Measurements from ENCODE around the gene CDH23. TPM values are rescaled to one million over a fixed set of nuclear protein-coding genes. Genes with fewer than 3 reads are reported as not detected.
A peak's percentile ranks its signal among the peaks of the same experiment; 100 is the strongest.

The CDH23 gene
- total and polyA plus RNA-seq, 2 experiments from 2014 or later = 0.08 TPM; not detected in 1

- peak; percentile 26 for DNase-seq
- Histone ChIP-seq H3F3A (ENCODE audit: insufficient read depth) (peaks cover 21% of the 10 kb centered on the region), H3K27me3 (replicated peaks; ENCODE audit: insufficient read depth) (no peaks in the 10 kb centered on the region), H3K9me2 (ENCODE audit: insufficient read depth) (no peaks in the 10 kb centered on the region), H3K36me3 (ENCODE audit: low read depth) (no peaks in the 10 kb centered on the region), H3K4me2 (ENCODE audit: unreplicated experiment) (no peak overlapping the region), H3K27ac (no peak overlapping the region), H3K79me2 (ENCODE audit: insufficient read depth) (no peaks in the 10 kb centered on the region), H3K9ac (no peak overlapping the region), H3K9me3 (ENCODE audit: low read depth) (no peaks in the 10 kb centered on the region), H2AFZ (no peak overlapping the region), H3K4me1 (ENCODE audit: insufficient read depth) (peaks cover 23% of the 10 kb centered on the region), H4K20me1 (ENCODE audit: insufficient read depth) (no peaks in the 10 kb centered on the region), H3K4me3 (no peak overlapping the region)
- in situ Hi-C loops (cut with MboI) = no loop called here
- 63 to 66% methylated on average over 8 of the region's 8 CpGs for WGBS, 2 experiments (ENCODE audit: low coverage in 1 of 2, low lambda C conversion rate in 2 of 2, missing lambda C conversion rate in 2 of 2)
- TF ChIP-seq EZH2 (IDR thresholded peaks at IDR 0.05; ENCODE audit: insufficient read depth, poor library complexity, severe bottlenecking) = no peak
- no peak for TF ChIP-seq EZH2phosphoT487 (IDR thresholded peaks at IDR 0.05; ENCODE audit: insufficient read depth, low read depth)
Measured at GRCh38 chr10:71366690-71367089, 30.0 kb upstream of the CDH23 start.

- H4K20me1 ChIP-seq (ENCODE audit: insufficient read depth) = no peaks in the 10 kb centered on the region
- no peak overlapping the region for H3K4me2 ChIP-seq (ENCODE audit: unreplicated experiment)
- 58 to 61% methylated on average over 2 of the region's 2 CpGs for WGBS, 2 experiments (ENCODE audit: low coverage in 1 of 2, low lambda C conversion rate in 2 of 2, missing lambda C conversion rate in 2 of 2)
Measured at GRCh38 chr10:71367271-71367670, 29.4 kb upstream of the CDH23 start.

GRCh38 chr10:71368176-71368575, 28.5 kb upstream of the CDH23 start:
- Histone ChIP-seq H3K4me1 (ENCODE audit: insufficient read depth) (peaks cover 23% of the 10 kb centered on the region), H3F3A (ENCODE audit: insufficient read depth) (peaks cover 21% of the 10 kb centered on the region), H3K9me2 (ENCODE audit: insufficient read depth) (no peaks in the 10 kb centered on the region), H3K9ac (no peak overlapping the region), H4K20me1 (ENCODE audit: insufficient read depth) (no peaks in the 10 kb centered on the region), H2AFZ (no peak overlapping the region), H3K27me3 (replicated peaks; ENCODE audit: insufficient read depth) (no peaks in the 10 kb centered on the region), H3K4me2 (ENCODE audit: unreplicated experiment) (no peak overlapping the region), H3K27ac (no peak overlapping the region), H3K79me2 (ENCODE audit: insufficient read depth) (no peaks in the 10 kb centered on the region), H3K4me3 (no peak overlapping the region), H3K36me3 (ENCODE audit: low read depth) (no peaks in the 10 kb centered on the region), H3K9me3 (ENCODE audit: low read depth) (no peaks in the 10 kb centered on the region)
- in situ Hi-C loops (cut with MboI) = no loop called here
- TF ChIP-seq EZH2phosphoT487 (IDR thresholded peaks at IDR 0.05; ENCODE audit: insufficient read depth, low read depth) = no peak
- TF ChIP-seq EZH2 (IDR thresholded peaks at IDR 0.05; ENCODE audit: insufficient read depth, poor library complexity, severe bottlenecking) = no peak
- DNase-seq = no peak
- 60 to 73% methylated on average over 1 of the region's 1 CpG for WGBS, 2 experiments (ENCODE audit: low coverage in 1 of 2, low lambda C conversion rate in 2 of 2, missing lambda C conversion rate in 2 of 2)

More at GRCh38 chr10:71367271-71367670, 29.4 kb upstream of the CDH23 start:
- no peak for TF ChIP-seq EZH2phosphoT487 (IDR thresholded peaks at IDR 0.05; ENCODE audit: insufficient read depth, low read depth)
- TF ChIP-seq EZH2 (IDR thresholded peaks at IDR 0.05; ENCODE audit: insufficient read depth, poor library complexity, severe bottlenecking) = no peak
- no peak overlapping the region for H3K4me3 ChIP-seq
- H3F3A ChIP-seq (ENCODE audit: insufficient read depth) = peaks cover 21% of the 10 kb centered on the region
- no peaks in the 10 kb centered on the region for H3K36me3 ChIP-seq (ENCODE audit: low read depth)
- no peak overlapping the region for H3K27ac ChIP-seq
- no peaks in the 10 kb centered on the region for H3K9me2 ChIP-seq (ENCODE audit: insufficient read depth)
- H3K9ac ChIP-seq = no peak overlapping the region
- H3K9me3 ChIP-seq (ENCODE audit: low read depth) = no peaks in the 10 kb centered on the region
- DNase-seq = peak; percentile 27
- H3K4me1 ChIP-seq (ENCODE audit: insufficient read depth) = peaks cover 23% of the 10 kb centered on the region
- in situ Hi-C loops (cut with MboI) = no loop called here
- H3K79me2 ChIP-seq (ENCODE audit: insufficient read depth) = no peaks in the 10 kb centered on the region
- no peaks in the 10 kb centered on the region for H3K27me3 ChIP-seq (replicated peaks; ENCODE audit: insufficient read depth)
- H2AFZ ChIP-seq = no peak overlapping the region

- Histone ChIP-seq H3K4me3 (no peak overlapping the region), H3K4me2 (ENCODE audit: unreplicated experiment) (no peak overlapping the region), H3K27ac (no peak overlapping the region), H3K4me1 (ENCODE audit: insufficient read depth) (peaks cover 23% of the 10 kb centered on the region), H3F3A (ENCODE audit: insufficient read depth) (peaks cover 21% of the 10 kb centered on the region), H3K9me2 (ENCODE audit: insufficient read depth) (no peaks in the 10 kb centered on the region), H3K79me2 (ENCODE audit: insufficient read depth) (no peaks in the 10 kb centered on the region), H2AFZ (no peak overlapping the region), H3K36me3 (ENCODE audit: low read depth) (no peaks in the 10 kb centered on the region), H4K20me1 (ENCODE audit: insufficient read depth) (no peaks in the 10 kb centered on the region), H3K9me3 (ENCODE audit: low read depth) (no peaks in the 10 kb centered on the region), H3K27me3 (replicated peaks; ENCODE audit: insufficient read depth) (no peaks in the 10 kb centered on the region), H3K9ac (no peak overlapping the region)
- no peak for TF ChIP-seq EZH2 (IDR thresholded peaks at IDR 0.05; ENCODE audit: insufficient read depth, poor library complexity, severe bottlenecking)
- TF ChIP-seq EZH2phosphoT487 (IDR thresholded peaks at IDR 0.05; ENCODE audit: insufficient read depth, low read depth) = no peak
- DNase-seq = no peak
- 69 to 78% methylated on average over 2 of the region's 2 CpGs for WGBS, 2 experiments (ENCODE audit: low coverage in 1 of 2, low lambda C conversion rate in 2 of 2, missing lambda C conversion rate in 2 of 2)
- in situ Hi-C loops (cut with MboI) = no loop called here
Measured at GRCh38 chr10:71368643-71369042, 28.1 kb upstream of the CDH23 start.

- Histone ChIP-seq H3K9ac (no peak overlapping the region), H2AFZ (no peak overlapping the region), H3K36me3 (ENCODE audit: low read depth) (no peaks in the 10 kb centered on the region), H3K79me2 (ENCODE audit: insufficient read depth) (no peaks in the 10 kb centered on the region), H3K9me3 (ENCODE audit: low read depth) (no peaks in the 10 kb centered on the region), H3K4me1 (ENCODE audit: insufficient read depth) (peaks cover 16% of the 10 kb centered on the region), H4K20me1 (ENCODE audit: insufficient read depth) (no peaks in the 10 kb centered on the region), H3F3A (ENCODE audit: insufficient read depth) (peaks cover 12% of the 10 kb centered on the region), H3K9me2 (ENCODE audit: insufficient read depth) (no peaks in the 10 kb centered on the region), H3K27ac (no peak overlapping the region), H3K4me3 (no peak overlapping the region), H3K4me2 (ENCODE audit: unreplicated experiment) (no peak overlapping the region), H3K27me3 (replicated peaks; ENCODE audit: insufficient read depth) (no peaks in the 10 kb centered on the region)
- TF ChIP-seq EZH2phosphoT487 (IDR thresholded peaks at IDR 0.05; ENCODE audit: insufficient read depth, low read depth) (no peak), EZH2 (IDR thresholded peaks at IDR 0.05; ENCODE audit: insufficient read depth, poor library complexity, severe bottlenecking) (no peak)
- in situ Hi-C loops (cut with MboI) = no loop called here
- WGBS, 2 experiments (ENCODE audit: low coverage in 1 of 2, low lambda C conversion rate in 2 of 2, missing lambda C conversion rate in 2 of 2) = 67 to 83% methylated on average over 1 of the region's 1 CpG
- no peak for DNase-seq
Measured at GRCh38 chr10:71369602-71370001, 27.1 kb upstream of the CDH23 start.

Data from GM23248 (cell line).